GM18868 (cell line): ENCODE measurements around the gene HSD17B1.
"Not testable (repeated sequence)": the region's sequence is repeated elsewhere in the genome, so short reads cannot be mapped to it uniquely, and the experiment has no call there.

Experiments
- ATAC-seq: cut with Tn5 transposase; IDR thresholded peaks from one replicate; pipeline ENCODE4 v1.9.1; 2021; ENCODE audit warnings: mild to moderate bottlenecking, moderate library complexity; ENCODE audit not compliant: unreplicated experiment

The HSD17B1 gene, protein sequence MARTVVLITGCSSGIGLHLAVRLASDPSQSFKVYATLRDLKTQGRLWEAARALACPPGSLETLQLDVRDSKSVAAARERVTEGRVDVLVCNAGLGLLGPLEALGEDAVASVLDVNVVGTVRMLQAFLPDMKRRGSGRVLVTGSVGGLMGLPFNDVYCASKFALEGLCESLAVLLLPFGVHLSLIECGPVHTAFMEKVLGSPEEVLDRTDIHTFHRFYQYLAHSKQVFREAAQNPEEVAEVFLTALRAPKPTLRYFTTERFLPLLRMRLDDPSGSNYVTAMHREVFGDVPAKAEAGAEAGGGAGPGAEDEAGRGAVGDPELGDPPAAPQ

DNA sequence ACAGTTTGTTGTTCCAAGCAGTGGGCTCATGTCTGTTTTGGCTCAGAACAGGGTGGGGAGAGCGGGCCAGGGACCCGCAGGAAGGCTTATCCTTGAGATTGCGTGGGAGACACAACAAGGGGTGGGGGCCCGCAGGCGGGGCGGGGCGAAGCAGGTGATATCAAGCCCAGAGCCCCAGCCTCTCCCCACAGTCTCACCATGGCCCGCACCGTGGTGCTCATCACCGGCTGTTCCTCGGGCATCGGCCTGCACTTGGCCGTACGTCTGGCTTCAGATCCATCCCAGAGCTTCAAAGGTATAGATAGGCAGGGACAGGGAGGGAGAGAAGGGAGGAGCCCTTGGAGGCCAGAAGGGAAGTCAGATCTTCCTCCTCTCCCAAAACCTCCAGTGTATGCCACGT, at the start of gene HSD17B1:
Gene HSD17B1, plus strand, starts transcription at position 188 of the 400 bp plus-strand sequence. Its CDS starts 11 bp downstream, at position 199.
- not testable (repeated sequence) for ATAC-seq

DNA sequence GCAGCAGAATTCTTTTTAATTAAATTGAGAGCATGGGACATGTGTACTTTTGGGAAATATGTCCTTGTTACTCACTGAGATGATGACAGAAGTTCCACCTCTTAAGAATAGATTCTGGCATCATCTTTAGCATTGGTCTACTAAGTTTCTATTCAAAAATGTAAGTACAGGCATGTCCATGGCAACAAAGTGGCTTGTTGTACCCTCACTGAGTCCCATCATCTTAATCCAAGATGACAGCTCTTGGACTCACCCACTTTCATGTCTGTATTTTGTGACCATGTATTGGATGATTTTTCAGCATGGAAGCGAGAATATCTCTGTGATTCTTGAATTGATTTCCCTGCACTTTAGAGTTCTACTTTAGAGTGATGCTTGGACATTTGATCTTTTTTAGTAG, 49.8 kb upstream of the HSD17B1 start:
- no peak for ATAC-seq

DNA sequence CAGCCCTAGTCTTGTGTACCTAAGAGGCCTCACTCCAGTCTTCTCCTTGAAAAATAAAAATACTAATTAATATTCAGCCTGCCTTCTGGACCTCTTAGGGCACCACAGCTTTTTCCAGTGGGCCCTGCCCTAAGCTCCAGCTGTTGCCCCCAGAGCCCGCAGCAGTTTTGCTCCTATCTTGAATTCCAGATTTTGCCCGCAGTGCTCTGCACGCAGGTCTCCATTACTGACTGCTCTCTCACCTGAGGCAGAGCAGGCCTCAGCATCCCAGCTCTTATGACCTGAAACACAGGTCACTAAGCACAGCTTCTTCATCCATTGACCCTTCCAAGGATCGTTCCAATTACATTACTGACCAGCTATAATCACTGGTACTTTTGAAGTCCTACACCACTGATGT, 45.1 kb upstream of the HSD17B1 start:
- ATAC-seq: no peak

DNA sequence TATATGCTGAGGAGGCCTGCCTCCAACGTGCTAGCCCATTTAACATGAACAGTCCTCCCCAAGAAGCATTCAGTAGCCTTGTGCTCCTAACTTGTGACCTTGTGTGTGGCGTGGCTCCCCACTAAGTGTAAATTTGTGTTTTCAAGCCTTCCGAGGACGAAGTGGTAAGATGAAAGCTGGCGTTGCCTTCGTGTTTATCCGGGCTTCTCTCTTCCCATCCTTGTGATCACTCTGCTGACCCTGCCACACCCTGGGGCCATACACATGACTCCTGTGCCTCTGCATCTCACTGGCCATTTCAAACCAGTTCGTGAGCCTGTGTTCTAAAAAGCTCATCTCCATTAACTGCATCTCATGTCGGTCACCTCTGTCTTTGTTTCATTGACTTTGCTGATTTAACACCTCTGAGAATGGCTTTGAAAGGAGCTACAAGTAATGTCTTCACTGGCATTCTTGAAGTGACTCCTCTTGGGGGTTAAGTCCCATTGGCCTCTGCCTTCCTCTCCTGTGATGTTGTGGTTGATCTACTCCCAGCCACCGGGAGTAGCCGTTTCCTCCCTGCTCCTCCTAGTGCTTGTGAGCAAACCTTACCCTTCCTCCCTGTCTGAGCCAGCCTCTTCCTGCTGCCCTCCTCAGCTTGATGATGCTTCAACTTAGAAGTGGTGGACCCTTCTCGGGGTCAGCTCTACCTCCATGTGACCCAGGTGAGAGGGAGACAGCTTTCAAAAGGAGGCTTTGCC, 44.1 kb upstream of the HSD17B1 start:
- no peak for ATAC-seq

- ATAC-seq: no peak
These were observed 43.3 kb upstream of the HSD17B1 start for GRCh38 chr17:42509409-42509808.

- ATAC-seq: no peak
These were observed 42.9 kb upstream of the HSD17B1 start for GRCh38 chr17:42509841-42510240.

DNA sequence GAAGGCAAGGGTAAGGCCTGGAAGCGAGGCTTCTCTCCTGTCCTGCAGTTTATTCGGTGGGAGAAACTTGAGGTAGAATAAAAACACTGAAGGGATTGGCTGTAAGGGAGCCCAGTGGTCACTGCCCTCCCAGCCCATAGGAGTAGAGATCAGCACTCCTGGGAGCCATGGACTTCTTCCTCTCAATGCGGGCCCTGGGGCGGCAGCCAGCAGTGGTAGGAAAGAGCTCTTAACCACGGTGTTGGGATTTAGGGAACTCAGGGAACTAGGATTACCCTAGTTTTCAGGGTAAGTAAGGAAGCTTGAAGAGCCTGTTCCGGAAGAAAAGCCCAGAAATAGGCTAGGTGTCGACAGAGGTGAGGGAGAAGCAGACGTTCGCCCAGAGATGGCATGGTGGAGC, 40.5 kb upstream of the HSD17B1 start:
- ATAC-seq: no peak

GRCh38 chr17:42512733-42513251, 39.9 kb upstream of the HSD17B1 start:
- no peak for ATAC-seq

DNA sequence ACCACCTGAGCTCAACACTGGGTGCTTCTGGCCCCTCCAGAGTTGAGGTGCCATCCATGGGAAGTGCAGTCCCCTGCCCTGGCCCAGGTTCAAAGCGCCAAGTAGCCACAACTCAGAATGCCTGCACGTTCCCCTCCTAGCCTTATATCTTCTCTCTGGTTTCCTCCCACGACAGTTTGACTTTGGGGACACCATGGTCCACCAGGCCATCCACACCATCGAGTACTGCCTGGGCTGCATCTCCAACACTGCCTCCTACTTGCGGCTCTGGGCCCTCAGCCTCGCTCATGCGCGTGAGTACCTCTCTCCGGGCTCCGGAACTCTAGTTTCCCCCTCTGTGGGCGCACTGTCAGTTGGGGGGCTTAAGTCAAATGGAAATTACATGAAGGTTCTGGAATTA, 39.0 kb upstream of the HSD17B1 start:
- ATAC-seq: no peak

- no peak for ATAC-seq
These were observed 38.4 kb upstream of the HSD17B1 start for GRCh38 chr17:42514279-42514678.

- ATAC-seq: no peak
These were observed 37.9 kb upstream of the HSD17B1 start for GRCh38 chr17:42514867-42515266.

- ATAC-seq: no peak
These were observed 35.2 kb upstream of the HSD17B1 start for GRCh38 chr17:42517516-42517915.

DNA sequence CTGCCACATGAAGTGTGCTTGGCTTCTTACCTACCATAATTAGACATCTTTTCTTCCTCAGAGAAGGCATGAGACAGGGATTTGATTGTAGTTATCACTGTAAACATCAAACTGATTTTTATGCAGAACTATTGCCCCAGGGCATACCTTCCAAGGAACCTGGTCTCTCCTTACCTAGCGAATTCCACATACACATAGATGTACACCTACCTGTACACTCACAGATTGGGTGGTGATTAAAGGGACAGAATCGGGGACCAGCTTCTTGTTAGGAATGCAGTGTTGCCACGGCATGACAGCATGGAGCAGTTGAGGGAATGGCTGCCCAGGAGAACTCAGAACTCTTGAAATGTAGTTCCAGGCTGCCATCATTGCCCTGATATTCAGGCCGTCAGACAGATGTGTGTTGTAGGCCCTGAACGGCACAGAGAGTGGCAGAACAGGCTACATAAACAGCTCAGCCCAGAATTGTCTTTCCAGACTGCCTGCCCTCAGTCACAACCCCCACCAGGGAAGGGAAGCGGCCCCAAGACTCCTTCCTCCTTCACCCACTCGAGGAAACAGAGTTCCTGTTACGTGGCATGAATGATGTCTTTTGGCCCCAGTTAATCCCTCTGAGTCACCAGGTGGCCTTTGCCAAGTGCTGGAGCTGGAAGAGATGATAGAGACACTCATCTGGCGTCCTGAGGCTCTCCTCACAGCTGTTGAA, 34.5 kb upstream of the HSD17B1 start:
- ATAC-seq: no peak

- ATAC-seq: no peak
These were observed 33.8 kb upstream of the HSD17B1 start for GRCh38 chr17:42518755-42519545.

DNA sequence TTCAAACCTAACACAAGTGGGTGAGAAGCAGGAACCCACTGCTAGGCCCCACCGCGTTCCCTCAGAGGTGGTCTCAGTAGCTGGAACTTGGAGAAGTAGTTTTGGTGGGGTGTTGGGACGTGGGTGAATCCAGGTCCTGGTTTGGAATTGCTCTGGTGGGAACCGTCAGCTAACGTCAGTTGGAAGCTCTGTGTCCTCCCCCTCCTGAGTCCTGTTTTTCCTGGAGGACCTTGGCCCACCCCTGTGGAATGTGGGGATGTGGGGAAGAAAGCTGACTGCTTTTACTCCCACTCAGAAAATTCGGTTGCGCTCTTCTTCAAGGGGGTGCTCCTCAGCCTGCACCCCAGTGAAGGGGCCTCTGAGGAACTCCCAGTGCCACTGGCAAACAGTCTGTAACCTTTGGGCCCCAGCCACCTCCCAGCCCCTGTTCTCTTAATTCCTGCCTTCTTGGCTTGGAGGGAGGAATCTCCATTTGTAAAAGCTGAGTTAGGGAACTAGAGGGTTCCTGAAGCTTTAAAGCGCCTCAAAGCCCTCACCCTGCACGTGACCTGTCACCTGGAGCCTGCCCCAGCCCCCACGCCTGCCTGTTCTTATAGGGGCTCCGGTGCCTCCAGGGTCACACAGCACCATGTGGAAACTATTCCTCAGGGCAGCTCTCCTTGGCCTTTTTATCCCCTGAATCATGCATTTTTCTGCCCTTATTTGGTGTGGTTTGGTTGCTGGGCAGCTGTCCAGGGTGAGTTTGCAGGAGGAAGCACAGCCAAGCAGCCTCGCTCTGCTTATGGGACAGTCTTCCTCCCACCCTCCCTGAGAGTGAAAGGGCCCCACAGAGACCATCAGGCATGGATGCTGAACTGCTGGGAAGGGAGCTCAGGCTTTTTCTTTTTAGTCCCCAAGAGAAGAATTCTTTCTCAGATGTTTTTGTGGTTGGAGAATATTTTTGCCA, 32.9 kb upstream of the HSD17B1 start:
- ATAC-seq: no peak

DNA sequence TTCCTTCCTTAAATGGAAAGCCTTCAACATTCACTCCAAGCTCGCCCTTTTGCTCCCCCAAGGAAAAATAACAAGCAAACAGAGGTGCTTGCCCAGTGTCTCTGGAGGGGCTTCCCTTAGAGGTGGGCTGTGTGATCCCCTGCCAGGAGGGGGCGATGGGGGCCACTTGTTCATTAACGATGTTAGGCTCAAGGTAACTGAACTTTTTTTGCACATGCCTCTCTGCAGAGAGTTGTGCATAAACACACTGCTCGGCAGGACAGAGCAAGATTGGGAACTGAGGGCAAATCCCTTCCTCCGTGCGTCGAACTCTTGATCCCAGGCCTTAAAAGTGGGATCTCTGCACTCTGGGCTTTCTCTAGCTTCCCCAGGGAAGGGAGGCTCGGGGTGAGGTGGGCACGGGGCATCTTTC, 32.2 kb upstream of the HSD17B1 start:
- ATAC-seq: no peak

DNA sequence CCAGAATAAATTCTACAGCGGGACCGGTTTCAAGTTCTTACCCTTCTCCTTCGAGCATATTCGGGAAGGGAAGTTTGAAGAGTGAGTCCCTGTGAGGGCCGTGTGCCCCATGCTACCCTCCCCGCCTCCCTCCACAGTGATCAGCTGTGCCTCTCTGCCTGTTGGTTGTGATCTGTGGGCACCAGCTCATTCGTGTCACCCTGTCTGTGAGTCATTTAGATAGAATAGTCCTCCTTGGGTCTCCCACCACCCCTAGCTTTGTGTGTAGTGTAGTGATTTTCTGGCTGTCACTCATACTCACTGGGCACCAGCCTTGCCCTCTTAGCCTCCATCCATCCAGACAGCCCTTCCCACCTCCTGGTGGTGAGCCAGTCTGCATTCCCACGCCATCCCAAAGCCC, 31.7 kb upstream of the HSD17B1 start:
- ATAC-seq: no peak

DNA sequence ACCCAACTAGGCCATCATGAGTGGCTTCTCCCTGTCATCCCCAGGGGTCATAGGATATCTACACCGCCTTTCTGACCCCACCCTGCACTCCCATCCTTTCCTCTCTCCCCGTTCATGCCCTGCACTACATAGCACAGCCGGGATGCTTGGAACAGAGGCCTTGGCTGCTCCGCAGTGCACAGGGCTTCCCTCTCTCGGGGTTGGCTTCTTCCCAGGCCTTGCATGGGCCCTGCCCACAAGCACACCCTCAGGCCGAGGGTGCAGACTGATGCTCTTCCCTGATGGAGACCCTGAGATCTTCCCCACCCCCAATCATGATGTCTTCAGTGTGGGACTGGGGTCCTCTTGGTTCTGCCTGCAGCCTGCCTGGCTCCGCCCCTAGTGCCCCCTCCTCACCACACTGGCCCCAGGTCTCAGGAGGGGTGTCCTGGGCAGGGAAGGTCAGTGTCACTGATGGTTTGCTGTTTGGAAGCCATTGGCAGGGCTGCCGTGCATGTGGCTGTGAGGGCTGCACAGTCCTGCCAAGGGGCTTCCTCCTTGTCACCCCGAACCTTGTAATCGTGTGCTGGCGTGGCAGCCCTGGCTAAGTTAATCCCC, 31.0 kb upstream of the HSD17B1 start:
- no peak for ATAC-seq

DNA sequence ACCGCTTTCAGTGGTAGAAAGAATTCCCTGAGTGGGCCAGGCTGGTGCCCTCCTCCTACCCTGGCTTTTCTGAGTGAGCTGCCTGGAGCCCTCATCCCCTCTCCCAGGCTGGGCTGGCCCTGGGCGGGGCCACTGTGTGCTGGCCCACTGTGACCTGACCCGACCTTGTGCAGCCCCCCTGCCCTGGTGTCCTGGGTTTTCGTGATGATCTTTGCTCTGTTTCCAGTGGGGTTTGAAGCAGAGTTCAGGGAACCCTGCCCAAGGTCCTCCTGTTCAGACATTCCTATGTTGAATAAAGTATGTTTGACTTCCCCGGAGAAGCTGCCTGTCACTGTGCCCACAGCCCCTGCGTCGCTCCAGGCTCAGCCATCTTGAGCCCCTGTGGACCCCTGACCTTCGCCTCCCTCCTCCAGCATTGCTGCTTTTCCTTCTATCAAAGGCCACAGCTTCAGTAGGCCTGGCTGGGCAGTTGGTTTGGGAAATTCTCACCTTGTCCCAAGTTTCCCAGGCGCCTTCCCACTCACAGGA, 30.4 kb upstream of the HSD17B1 start:
- ATAC-seq: no peak
